Activated CD8-positive, alpha-beta memory T cell treated with anti-CD3 and anti-CD28 coated beads, Interleukin-2, amount 10 ng/mL, durations not matched to agents 7 days and 5 days (primary cell): Measurements from ENCODE around the gene PGA5. TPM values are rescaled to one million over a fixed set of nuclear protein-coding genes. Genes with fewer than 3 reads are reported as not detected.
A peak's percentile ranks its signal among the peaks of the same experiment; 100 is the strongest.

Experiments
- ATAC-seq: fragments of 150-1000 bp; cut with Tn5 transposase; one replicate; pipeline ENCODE4 v1.10.0; 2021; ENCODE audit warnings: moderate library complexity
- CTCF ChIA-PET: fragments of 350-600 bp; sonication (Branson Sonifier 250); formaldehyde crosslinking; loops from one replicate; lab custom pipeline; 2021; ENCODE audit warnings: antibody characterized with exemption; lab: Charles Lee
- DNase-seq: peaks from one replicate; pipeline ENCODE4 v3.0.0-alpha.2; 2020
- H3K27ac Mint-ChIP-seq: one replicate; pipeline ENCODE4 v1.8.0; 2021; ENCODE audit warnings: mild to moderate bottlenecking, mixed read lengths
- H3K27me3 Mint-ChIP-seq: one replicate; pipeline ENCODE4 v1.8.0; 2021; ENCODE audit warnings: mixed read lengths
- H3K36me3 Mint-ChIP-seq: one replicate; pipeline ENCODE4 v1.8.0; 2021; ENCODE audit warnings: mild to moderate bottlenecking, mixed read lengths
- H3K4me1 Mint-ChIP-seq: one replicate; pipeline ENCODE4 v1.8.0; 2021; ENCODE audit warnings: mixed read lengths
- H3K4me3 Mint-ChIP-seq: one replicate; pipeline ENCODE4 v1.8.0; 2021; ENCODE audit warnings: mild to moderate bottlenecking, moderate library complexity, mixed read lengths
- H3K9me3 Mint-ChIP-seq: one replicate; pipeline ENCODE4 v1.8.0; 2022; ENCODE audit warnings: low read depth, mixed read lengths
- total RNA-seq, 2 experiments: library from RNA; stranded (reverse); gene quantifications; one replicate each; pipeline ENCODE4 v1.2.3, GENCODE V29; 2021

PGA5 gene
- total RNA-seq, 2 experiments from 2014 or later = not detected

DNA sequence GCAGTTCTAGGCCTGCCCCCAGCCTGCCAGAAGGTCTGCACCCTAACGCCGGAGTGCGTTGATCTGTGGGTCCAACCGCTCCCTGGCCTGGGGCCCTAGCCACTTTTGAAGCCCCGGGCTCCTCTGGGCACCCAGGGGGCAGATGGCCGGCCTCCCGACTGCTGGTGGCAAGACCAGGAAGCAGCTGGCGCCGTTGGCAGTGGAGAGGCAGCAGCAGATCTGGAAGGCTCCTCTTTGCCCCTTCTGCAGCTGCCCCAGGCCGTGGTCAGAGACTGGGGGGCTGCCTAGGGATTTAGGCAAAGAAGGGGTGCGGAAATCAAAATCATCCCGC is 54.6 kb downstream of the PGA5 start:
- H3K36me3 Mint-ChIP-seq = peaks cover 23% of the 10 kb centered on the region
- H3K9me3 Mint-ChIP-seq = no peaks in the 10 kb centered on the region
- no peak overlapping the region for H3K27ac Mint-ChIP-seq
- H3K4me1 Mint-ChIP-seq = peaks cover 45% of the 10 kb centered on the region
- H3K27me3 Mint-ChIP-seq = peaks cover 13% of the 10 kb centered on the region
- CTCF ChIA-PET = interaction anchor here (0.9 to 3.6 kb wide), 7 partner anchors 14 to 90 kb away, joined by 3 to 44 read pairs (median 6); no protein-coding TSS in a partner anchor
- ATAC-seq = no peak
- no peak for DNase-seq
- peak overlapping the region; percentile 53 for H3K4me3 Mint-ChIP-seq

GRCh38 chr11:61297341-61297740 is 56.4 kb downstream of the PGA5 start:
- H3K9me3 Mint-ChIP-seq = no peaks in the 10 kb centered on the region
- H3K27me3 Mint-ChIP-seq = peaks cover 11% of the 10 kb centered on the region
- H3K4me1 Mint-ChIP-seq = peaks cover 45% of the 10 kb centered on the region
- CTCF ChIA-PET = interaction anchor here (0.7 to 1.3 kb wide), 4 partner anchors 32 to 406 kb away, joined by 3 to 4 read pairs (median 3); no protein-coding TSS in a partner anchor
- no peak overlapping the region for H3K4me3 Mint-ChIP-seq
- H3K27ac Mint-ChIP-seq = peak overlapping the region; percentile 16
- DNase-seq = no peak
- no peak for ATAC-seq
- H3K36me3 Mint-ChIP-seq = peaks cover 37% of the 10 kb centered on the region

GRCh38 chr11:61297746-61298145 is 56.8 kb downstream of the PGA5 start:
- Mint-ChIP-seq H3K27me3 (peaks cover 8% of the 10 kb centered on the region), H3K27ac (peak overlapping the region; percentile 16), H3K36me3 (peaks cover 40% of the 10 kb centered on the region), H3K4me1 (peaks cover 42% of the 10 kb centered on the region), H3K9me3 (no peaks in the 10 kb centered on the region), H3K4me3 (no peak overlapping the region)
- no peak for ATAC-seq
- DNase-seq = no peak
- CTCF ChIA-PET = interaction anchor here (0.7 to 1.4 kb wide), 2 partner anchors 13 to 406 kb away, joined by 3 to 6 read pairs; no protein-coding TSS in a partner anchor

GRCh38 chr11:61298663-61299244 is 57.8 kb downstream of the PGA5 start:
- no peak for DNase-seq
- peak overlapping the region; percentile 48 for H3K27ac Mint-ChIP-seq

More at GRCh38 chr11:61298663-61299244, 57.8 kb downstream of the PGA5 start:
- Mint-ChIP-seq H3K27me3 (peaks cover 2% of the 10 kb centered on the region), H3K36me3 (peaks cover 45% of the 10 kb centered on the region), H3K4me3 (no peak overlapping the region), H3K9me3 (no peaks in the 10 kb centered on the region), H3K4me1 (peaks cover 36% of the 10 kb centered on the region)
- ATAC-seq = no peak
- CTCF ChIA-PET = interaction anchor here (1.1 to 1.7 kb wide), 3 partner anchors 12 to 87 kb away, joined by 3 to 6 read pairs (median 5); no protein-coding TSS in a partner anchor

Other genes starting within 250 kb of the PGA5 start
- 100 to 1,000 TPM; 134 to 152 TPM for gene CD5, start 138.7 kb upstream of the PGA5 start, total RNA-seq
- gene VPS37C, start 79.7 kb upstream of the PGA5 start, total RNA-seq = 1 to 10 TPM; 5.4 to 5.6 TPM
- not detected for gene PGA3, start 37.7 kb upstream of the PGA5 start, total RNA-seq
- not detected for gene PGA4, start 18.8 kb upstream of the PGA5 start, total RNA-seq
- gene VWCE, start 54.1 kb downstream of the PGA5 start, total RNA-seq = 1 to 10 TPM; 3.8 to 3.9 TPM
- 100 to 1,000 TPM; 189 to 258 TPM for gene DDB1, start 91.9 kb downstream of the PGA5 start, total RNA-seq
- 10 to 100 TPM; 36.9 to 42.3 TPM for gene TKFC, start 92.1 kb downstream of the PGA5 start, total RNA-seq
- gene CYB561A3, start 120.7 kb downstream of the PGA5 start, total RNA-seq = 10 to 100 TPM; 43.9 to 51.2 TPM
- 10 to 100 TPM; 48.3 to 60.6 TPM for gene TMEM138, start 121.2 kb downstream of the PGA5 start, total RNA-seq
- gene TMEM216, start 151.4 kb downstream of the PGA5 start, total RNA-seq = 10 to 100 TPM in 1 of 2 experiments, 1 to 10 TPM in 1; 7.8 to 15.3 TPM
- gene CPSF7, start 188.8 kb downstream of the PGA5 start, total RNA-seq = 100 to 1,000 TPM; 103 to 118 TPM
- gene SDHAF2, start 188.9 kb downstream of the PGA5 start, total RNA-seq = 10 to 100 TPM; 37.6 to 57.6 TPM